Mesodermal cell (in vitro differentiated cells): ENCODE results near the gene PPIB.
"Not testable (repeated sequence)": the region's sequence is repeated elsewhere in the genome, so short reads cannot be mapped to it uniquely, and the experiment has no call there.

Source experiments
- H3K27ac ChIP-seq: 2 replicates; pipeline ENCODE4 v1.7.0; 2013; ENCODE audit warnings: mild to moderate bottlenecking, low read depth, low read length, moderate library complexity; ENCODE audit not compliant: severe bottlenecking
- H3K36me3 ChIP-seq: 2 replicates; pipeline ENCODE4 v1.7.1; 2013; ENCODE audit warnings: mild to moderate bottlenecking, low read length, moderate library complexity; ENCODE audit not compliant: control insufficient read depth, insufficient read depth
- H3K4me1 ChIP-seq: one replicate; pipeline ENCODE4 v1.7.1; 2013; ENCODE audit warnings: mild to moderate bottlenecking, low read length; ENCODE audit not compliant: insufficient read depth, control insufficient read depth, poor library complexity, severe bottlenecking
- H3K4me3 ChIP-seq: 2 replicates; pipeline ENCODE4 v1.7.0; 2013; ENCODE audit warnings: low read length, control low read depth, mild to moderate bottlenecking; ENCODE audit not compliant: insufficient read depth, poor library complexity, severe bottlenecking; ENCODE audit errors: extremely low read depth
- H3K9me3 ChIP-seq: 2 replicates; pipeline ENCODE4 v1.7.1; 2013; ENCODE audit warnings: mild to moderate bottlenecking, low read length, moderate library complexity; ENCODE audit not compliant: control insufficient read depth
- WGBS, 2 experiments: methylation state at CpG; one replicate each; pipeline ENCODE4 v1.1.5; 2013; ENCODE audit warnings: missing lambda C conversion rate in 2 of 2; ENCODE audit not compliant: insufficient coverage in 2 of 2; 5-methylcytosine and 5-hydroxymethylcytosine counted together

The PPIB gene

GRCh38 chr15:64120322-64120721, 42.5 kb downstream of the PPIB start:
- H3K9me3 ChIP-seq, H3K4me3 ChIP-seq, H3K27ac ChIP-seq, H3K4me1 ChIP-seq: not testable (repeated sequence)
- peaks cover 83% of the 10 kb centered on the region for H3K36me3 ChIP-seq
- WGBS, 2 experiments = 100% methylated on average over 1 to 2 of the region's 2 CpGs

GRCh38 chr15:64117759-64118487, 44.9 kb downstream of the PPIB start:
- no peak overlapping the region for H3K4me3 ChIP-seq
- WGBS, 2 experiments = 96 to 100% methylated on average over 3 to 4 of the region's 5 CpGs
- peaks cover 83% of the 10 kb centered on the region for H3K36me3 ChIP-seq
- no peaks in the 10 kb centered on the region for H3K9me3 ChIP-seq
- no peaks in the 10 kb centered on the region for H3K4me1 ChIP-seq
- H3K27ac ChIP-seq = no peak overlapping the region

DNA sequence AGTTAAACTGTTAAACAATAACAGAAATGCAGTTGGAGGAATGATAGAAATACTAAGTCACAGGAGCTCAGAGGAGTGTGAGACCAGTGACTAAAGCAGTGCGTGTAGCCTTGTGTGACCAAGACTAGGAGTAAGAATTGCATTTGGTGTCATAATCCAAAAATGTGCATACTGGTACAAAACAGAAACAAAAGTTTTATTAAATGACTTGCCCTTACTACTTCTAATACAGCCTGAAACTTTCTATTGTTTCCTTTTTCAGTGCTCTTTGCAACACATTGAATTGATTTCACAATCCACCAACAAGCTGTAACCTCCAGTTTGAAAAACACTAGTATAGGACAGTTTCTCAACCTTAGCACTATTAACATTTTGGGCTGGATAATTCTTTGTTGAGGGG, 49.9 kb downstream of the PPIB start:
- Histone ChIP-seq H3K27ac (no peak overlapping the region), H3K4me1 (no peaks in the 10 kb centered on the region)
- 100% methylated on average over 1 of the region's 1 CpG; no CpG with 5 or more reads in 1 of the 2 experiments for WGBS, 2 experiments

DNA sequence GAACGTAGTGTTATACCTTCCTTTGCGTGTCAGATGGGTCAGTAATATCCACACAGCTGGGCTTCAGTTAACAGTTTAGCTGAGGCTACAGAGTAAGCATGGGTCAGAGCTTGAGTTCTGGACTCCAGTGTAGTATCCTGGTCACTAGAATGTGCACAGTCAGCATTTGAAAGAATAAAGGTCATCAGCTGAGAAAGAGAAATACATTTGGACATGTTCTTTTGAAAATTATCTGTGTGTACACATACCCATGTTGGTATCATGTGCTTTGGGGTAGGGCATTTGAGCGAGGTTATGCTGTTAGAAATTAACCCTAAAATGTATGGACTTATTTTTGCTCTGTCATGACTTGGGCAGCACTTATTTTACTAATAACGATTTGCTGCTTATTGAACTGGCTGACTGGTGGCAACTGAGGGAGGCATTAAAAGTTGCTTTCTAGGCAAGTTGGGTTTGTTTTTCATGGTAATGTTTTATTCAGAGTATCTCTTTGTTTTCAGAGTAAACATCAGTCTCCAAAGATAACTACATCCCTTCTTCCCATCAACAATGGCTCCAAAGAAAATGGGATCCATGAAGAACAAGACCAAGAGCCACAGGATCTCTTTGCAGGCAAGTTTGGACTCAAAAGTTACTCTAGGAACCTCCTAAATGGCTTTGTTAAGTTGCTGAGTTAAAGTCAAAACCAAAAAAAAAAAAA, 50.6 kb downstream of the PPIB start:
- no peaks in the 10 kb centered on the region for H3K9me3 ChIP-seq
- 87 to 88% methylated on average over 3 of the region's 4 CpGs for WGBS, 2 experiments
- peaks cover 39% of the 10 kb centered on the region for H3K36me3 ChIP-seq
- H3K4me3 ChIP-seq = no peak overlapping the region
- no peaks in the 10 kb centered on the region for H3K4me1 ChIP-seq
- H3K27ac ChIP-seq = no peak overlapping the region

More for the DNA sequence above, 49.9 kb downstream of the PPIB start:
- Histone ChIP-seq H3K36me3 (peaks cover 46% of the 10 kb centered on the region), H3K9me3 (no peaks in the 10 kb centered on the region), H3K4me3 (no peak overlapping the region)

DNA sequence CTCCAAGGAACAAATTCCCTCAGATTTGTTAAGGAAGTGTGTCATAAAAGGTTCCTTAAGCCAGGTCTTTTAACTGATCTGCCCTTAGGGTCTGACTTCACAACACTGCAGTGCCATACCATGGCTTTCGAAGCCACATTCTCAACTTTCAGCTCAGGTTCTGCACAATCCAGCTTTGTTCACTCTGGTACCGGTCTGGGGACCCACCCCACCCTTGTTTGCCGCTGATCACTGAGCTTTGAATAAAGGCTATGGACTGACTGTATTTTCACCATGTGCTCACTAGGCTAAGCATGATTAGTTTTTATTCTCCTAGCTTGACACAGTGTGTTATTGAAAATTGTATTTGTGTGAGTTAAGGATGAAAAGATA, 51.2 kb downstream of the PPIB start:
- H3K27ac ChIP-seq = no peak overlapping the region
- H3K36me3 ChIP-seq = peaks cover 33% of the 10 kb centered on the region
- no peak overlapping the region for H3K4me3 ChIP-seq
- H3K4me1 ChIP-seq = no peaks in the 10 kb centered on the region
- H3K9me3 ChIP-seq = no peaks in the 10 kb centered on the region
- 82 to 86% methylated on average over 1 to 2 of the region's 3 CpGs for WGBS, 2 experiments

- 60 to 100% methylated on average over 1 of the region's 3 CpGs for WGBS, 2 experiments
- no peaks in the 10 kb centered on the region for H3K9me3 ChIP-seq
- no peaks in the 10 kb centered on the region for H3K4me1 ChIP-seq
- H3K36me3 ChIP-seq = peaks cover 28% of the 10 kb centered on the region
- H3K27ac ChIP-seq = no peak overlapping the region
- no peak overlapping the region for H3K4me3 ChIP-seq
Observed at GRCh38 chr15:64110950-64111678, 51.7 kb downstream of the PPIB start.

DNA sequence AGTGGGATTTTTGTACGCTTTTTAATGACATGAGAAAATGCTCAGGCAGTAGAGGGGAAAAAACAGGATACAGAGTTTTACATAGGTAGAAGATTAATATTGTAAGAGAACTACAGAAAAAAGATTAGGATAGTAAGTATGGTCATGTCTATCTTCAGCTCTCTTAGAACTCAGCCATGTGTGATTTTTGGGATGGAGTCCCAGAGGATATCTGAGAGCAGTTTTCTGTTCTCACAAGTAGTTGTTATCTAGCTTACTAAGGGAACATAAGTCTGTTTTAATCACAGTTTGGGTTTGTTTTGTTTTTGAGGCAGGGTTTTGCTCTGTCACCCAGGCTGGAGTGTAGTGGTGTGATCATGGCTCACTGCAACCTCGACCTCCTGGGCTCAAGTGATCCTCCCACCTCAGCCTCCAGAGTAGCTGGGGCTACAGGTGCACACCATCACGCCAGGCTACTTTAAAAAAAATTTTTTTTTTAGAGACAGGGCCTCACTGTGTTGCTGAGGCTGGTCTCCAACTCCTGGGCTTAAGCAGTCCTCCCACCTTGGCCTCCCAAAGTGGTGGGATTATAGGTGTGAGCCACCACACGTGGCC, 52.6 kb downstream of the PPIB start:
- H3K36me3 ChIP-seq = peaks cover 27% of the 10 kb centered on the region
- not testable (repeated sequence) for H3K4me3 ChIP-seq, H3K27ac ChIP-seq, H3K9me3 ChIP-seq, H3K4me1 ChIP-seq
- 93 to 100% methylated on average over 1 to 3 of the region's 4 CpGs for WGBS, 2 experiments

DNA sequence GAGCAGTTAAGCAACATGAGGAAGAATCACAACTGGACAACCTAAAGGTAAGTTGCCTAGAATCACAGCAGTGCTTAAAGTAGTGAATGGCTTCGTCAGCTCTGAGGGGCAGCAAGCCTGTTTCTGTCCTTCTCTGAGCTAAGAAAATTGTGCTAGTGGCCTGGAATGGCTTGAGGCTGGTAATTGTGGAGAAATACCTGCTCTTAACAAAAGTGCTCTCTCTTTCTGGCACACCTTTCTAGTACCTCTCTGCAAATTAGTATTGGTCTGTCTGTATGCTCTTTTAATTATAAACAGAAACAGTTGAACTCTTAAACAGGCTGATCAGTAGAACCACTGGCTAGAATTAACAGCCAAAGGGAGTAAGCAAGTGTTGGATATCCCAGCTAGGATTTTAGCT, 55.5 kb downstream of the PPIB start:
- no CpG with 5 or more reads among the region's 1 CpG for WGBS, 2 experiments
- Histone ChIP-seq H3K4me1 (no peaks in the 10 kb centered on the region), H3K27ac (no peak overlapping the region), H3K9me3 (no peaks in the 10 kb centered on the region), H3K4me3 (no peak overlapping the region), H3K36me3 (peaks cover 6% of the 10 kb centered on the region)
